Measurements from ENCODE around the gene DACH1.

Gene DACH1

GRCh38 chr13:71638751-71639150, 228.3 kb downstream of the DACH1 start:
- H3K4me3 Mint-ChIP-seq: no peak overlapping the region
- H3K9me3 Mint-ChIP-seq: no peaks in the 10 kb centered on the region
- no peaks in the 10 kb centered on the region for H3K36me3 Mint-ChIP-seq
- no peak overlapping the region for H3K27ac Mint-ChIP-seq
- no peak for ATAC-seq (replicated peaks)
- no peaks in the 10 kb centered on the region for H3K4me1 Mint-ChIP-seq
- no peak for DNase-seq
- H3K27me3 Mint-ChIP-seq: no peaks in the 10 kb centered on the region

GRCh38 chr13:71634602-71635443, 232.2 kb downstream of the DACH1 start:
- no peaks in the 10 kb centered on the region for H3K36me3 Mint-ChIP-seq
- DNase-seq (no peak), ATAC-seq (replicated peaks) (no peak)
- no peak overlapping the region for H3K4me3 Mint-ChIP-seq
- H3K9me3 Mint-ChIP-seq: no peaks in the 10 kb centered on the region
- no peaks in the 10 kb centered on the region for H3K4me1 Mint-ChIP-seq
- H3K27me3 Mint-ChIP-seq: no peaks in the 10 kb centered on the region
- no peak overlapping the region for H3K27ac Mint-ChIP-seq

GRCh38 chr13:71634182-71634581, 232.8 kb downstream of the DACH1 start:
- H3K27me3 Mint-ChIP-seq: no peaks in the 10 kb centered on the region
- H3K36me3 Mint-ChIP-seq: no peaks in the 10 kb centered on the region
- no peak for ATAC-seq (replicated peaks)
- DNase-seq: no peak
- no peaks in the 10 kb centered on the region for H3K4me1 Mint-ChIP-seq
- H3K27ac Mint-ChIP-seq: no peak overlapping the region
- H3K9me3 Mint-ChIP-seq: no peaks in the 10 kb centered on the region
- H3K4me3 Mint-ChIP-seq: no peak overlapping the region

- ATAC-seq (replicated peaks) (no peak), DNase-seq (no peak)
- Mint-ChIP-seq H3K27ac (no peak overlapping the region), H3K4me3 (no peak overlapping the region), H3K36me3 (no peaks in the 10 kb centered on the region), H3K27me3 (no peaks in the 10 kb centered on the region), H3K9me3 (no peaks in the 10 kb centered on the region), H3K4me1 (no peaks in the 10 kb centered on the region)
Measured at GRCh38 chr13:71632721-71633120, 234.3 kb downstream of the DACH1 start.

- Mint-ChIP-seq H3K9me3 (no peaks in the 10 kb centered on the region), H3K4me3 (no peak overlapping the region), H3K4me1 (no peaks in the 10 kb centered on the region), H3K27me3 (no peaks in the 10 kb centered on the region), H3K27ac (no peak overlapping the region), H3K36me3 (no peaks in the 10 kb centered on the region)
- DNase-seq (no peak), ATAC-seq (replicated peaks) (no peak)
Measured at GRCh38 chr13:71632206-71632605, 234.8 kb downstream of the DACH1 start.

- H3K9me3 Mint-ChIP-seq: no peaks in the 10 kb centered on the region
- no peaks in the 10 kb centered on the region for H3K36me3 Mint-ChIP-seq
- ATAC-seq (replicated peaks): no peak
Measured at GRCh38 chr13:71629167-71629566, 237.8 kb downstream of the DACH1 start.

GRCh38 chr13:71626421-71627117, 240.4 kb downstream of the DACH1 start:
- Mint-ChIP-seq H3K27me3 (no peaks in the 10 kb centered on the region), H3K4me3 (no peak overlapping the region), H3K4me1 (no peaks in the 10 kb centered on the region), H3K36me3 (no peaks in the 10 kb centered on the region), H3K27ac (no peak overlapping the region), H3K9me3 (no peaks in the 10 kb centered on the region)
- no peak for DNase-seq
- ATAC-seq (replicated peaks): no peak

More at GRCh38 chr13:71629167-71629566, 237.8 kb downstream of the DACH1 start:
- H3K27me3 Mint-ChIP-seq: no peaks in the 10 kb centered on the region
- H3K4me1 Mint-ChIP-seq: no peaks in the 10 kb centered on the region
- H3K4me3 Mint-ChIP-seq: no peak overlapping the region
- no peak for DNase-seq
- H3K27ac Mint-ChIP-seq: no peak overlapping the region

- Mint-ChIP-seq H3K36me3 (no peaks in the 10 kb centered on the region), H3K4me1 (no peaks in the 10 kb centered on the region), H3K27ac (no peak overlapping the region), H3K27me3 (no peaks in the 10 kb centered on the region), H3K9me3 (no peaks in the 10 kb centered on the region), H3K4me3 (no peak overlapping the region)
- DNase-seq: no peak
- no peak for ATAC-seq (replicated peaks)
Measured at GRCh38 chr13:71625694-71626093, 241.3 kb downstream of the DACH1 start.

- Mint-ChIP-seq H3K4me1 (no peaks in the 10 kb centered on the region), H3K27me3 (no peaks in the 10 kb centered on the region), H3K4me3 (no peak overlapping the region), H3K9me3 (no peaks in the 10 kb centered on the region), H3K36me3 (no peaks in the 10 kb centered on the region), H3K27ac (no peak overlapping the region)
- DNase-seq (no peak), ATAC-seq (replicated peaks) (no peak)
Measured at GRCh38 chr13:71624653-71625600, 242.1 kb downstream of the DACH1 start.

- DNase-seq: no peak
- no peak overlapping the region for H3K4me3 Mint-ChIP-seq
- H3K4me1 Mint-ChIP-seq: no peaks in the 10 kb centered on the region
- no peaks in the 10 kb centered on the region for H3K9me3 Mint-ChIP-seq
- no peaks in the 10 kb centered on the region for H3K27me3 Mint-ChIP-seq
- no peaks in the 10 kb centered on the region for H3K36me3 Mint-ChIP-seq
- no peak for ATAC-seq (replicated peaks)
- no peak overlapping the region for H3K27ac Mint-ChIP-seq
Measured at GRCh38 chr13:71621174-71622124, 245.6 kb downstream of the DACH1 start.

- Mint-ChIP-seq H3K27ac (no peak overlapping the region), H3K27me3 (no peaks in the 10 kb centered on the region), H3K36me3 (no peaks in the 10 kb centered on the region), H3K4me1 (no peaks in the 10 kb centered on the region), H3K4me3 (no peak overlapping the region), H3K9me3 (no peaks in the 10 kb centered on the region)
- no peak for DNase-seq
- no peak for ATAC-seq (replicated peaks)
Measured at GRCh38 chr13:71619096-71619495, 247.9 kb downstream of the DACH1 start.

- no peak overlapping the region for H3K4me3 Mint-ChIP-seq
- no peaks in the 10 kb centered on the region for H3K9me3 Mint-ChIP-seq
- H3K27me3 Mint-ChIP-seq: no peaks in the 10 kb centered on the region
- no peaks in the 10 kb centered on the region for H3K36me3 Mint-ChIP-seq
- DNase-seq (no peak), ATAC-seq (replicated peaks) (no peak)
- H3K27ac Mint-ChIP-seq: no peak overlapping the region
- peaks cover 0 to 8% of the 10 kb centered on the region in 2 donors for H3K4me1 Mint-ChIP-seq
Measured at GRCh38 chr13:71618159-71618558, 248.8 kb downstream of the DACH1 start.

GRCh38 chr13:71617265-71617664, 249.7 kb downstream of the DACH1 start:
- no peaks in the 10 kb centered on the region for H3K9me3 Mint-ChIP-seq
- H3K4me3 Mint-ChIP-seq: no peak overlapping the region
- H3K27me3 Mint-ChIP-seq: no peaks in the 10 kb centered on the region
- H3K36me3 Mint-ChIP-seq: no peaks in the 10 kb centered on the region
- no peak for DNase-seq
- H3K27ac Mint-ChIP-seq: no peak overlapping the region
- H3K4me1 Mint-ChIP-seq: peaks cover 4 to 14% of the 10 kb centered on the region in 2 donors
- no peak for ATAC-seq (replicated peaks)

All from stimulated activated naive B cell treated with anti-CD40 and anti-IgM and Interleukin-4, amounts not matched to agents 10 μg/mL and 1 μg/mL and 100 μg/mL, for 72 hours (primary cell).